Measurements from ENCODE around the gene DNAH3. TPM values are rescaled to one million over a fixed set of nuclear protein-coding genes. Genes with fewer than 3 reads are reported as not detected.

The DNAH3 gene
- total RNA-seq, 1 experiment from 2014 or later: 0.15 TPM

DNA sequence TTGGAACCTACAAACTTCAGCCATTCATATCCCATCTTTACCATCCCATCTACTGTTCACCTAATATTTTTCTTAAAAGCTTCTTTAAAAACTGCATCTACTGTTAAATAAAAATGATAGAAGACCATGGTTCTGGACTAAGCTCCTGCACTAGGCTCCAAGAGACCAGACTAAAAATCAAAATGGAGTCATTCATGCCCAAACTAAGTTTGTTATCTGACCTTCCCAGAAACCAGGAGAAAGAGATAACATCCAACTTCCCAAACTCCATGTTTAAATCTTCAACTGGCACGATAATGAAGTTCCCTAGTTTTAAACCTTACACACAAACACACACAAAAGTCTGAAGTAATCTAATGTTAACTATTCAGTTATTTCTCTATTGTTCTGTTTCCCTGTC lies 264.3 kb downstream of the DNAH3 start:
- ATAC-seq: no peak
- intact Hi-C loops (cut with micrococcal nuclease): no loop called here
- H3K36me3 ChIP-seq (ENCODE audit: control insufficient read depth in 1 of 2, insufficient read depth in 2 of 2, low read length in 2 of 2): no peaks in the 10 kb centered on the region

More for the DNA sequence above, 264.3 kb downstream of the DNAH3 start:
- Histone ChIP-seq H2AFZ (ENCODE audit: low read depth, low read length, poor library complexity, severe bottlenecking) (no peak overlapping the region), H4K20me1 (ENCODE audit: insufficient read depth) (no peaks in the 10 kb centered on the region), H3K27ac (ENCODE audit: low read depth, low read length) (no peak overlapping the region), H3K27me3 (ENCODE audit: insufficient read depth, low read length) (no peaks in the 10 kb centered on the region), H3K9me3 (ENCODE audit: control insufficient read depth in 1 of 2, insufficient read depth in 1 of 2, low read depth in 1 of 2, low read length in 2 of 2) (no peaks in the 10 kb centered on the region), H3K4me3 (replicated peaks in 1 of 2; ENCODE audit: low read depth in 1 of 2, low read length in 2 of 2) (no peak overlapping the region), H3K9ac (ENCODE audit: low read length) (no peak overlapping the region), H3K4me1 (ENCODE audit: control insufficient read depth in 1 of 2, insufficient read depth in 2 of 2, low read length in 2 of 2) (peaks cover 3 to 9% of the 10 kb centered on the region in 2 experiments; a peak in 3 of 4 replicates), H3K9me2 (ENCODE audit: insufficient read depth) (no peaks in the 10 kb centered on the region), H3K79me2 (ENCODE audit: insufficient read depth, low read length) (peaks cover 71% of the 10 kb centered on the region), H3K4me2 (ENCODE audit: low read length) (no peak overlapping the region)
- no TSS peak for BruUV-seq (replicated peaks)
- DNase-seq (ENCODE audit: low read depth, low spot score): no peak
- TF ChIP-seq EZH2phosphoT487 (IDR thresholded peaks at IDR 0.05; ENCODE audit: borderline replicate concordance): no peak
- no peak for TF ChIP-seq FOSL1 (IDR thresholded peaks at IDR 0.05; ENCODE audit: low read depth)
- TF ChIP-seq SP1 (IDR thresholded peaks at IDR 0.05; ENCODE audit: low read depth): no peak
- no peak for TF ChIP-seq EGR1 (IDR thresholded peaks at IDR 0.05; ENCODE audit: low read depth)
- TF ChIP-seq, protein P1, sequence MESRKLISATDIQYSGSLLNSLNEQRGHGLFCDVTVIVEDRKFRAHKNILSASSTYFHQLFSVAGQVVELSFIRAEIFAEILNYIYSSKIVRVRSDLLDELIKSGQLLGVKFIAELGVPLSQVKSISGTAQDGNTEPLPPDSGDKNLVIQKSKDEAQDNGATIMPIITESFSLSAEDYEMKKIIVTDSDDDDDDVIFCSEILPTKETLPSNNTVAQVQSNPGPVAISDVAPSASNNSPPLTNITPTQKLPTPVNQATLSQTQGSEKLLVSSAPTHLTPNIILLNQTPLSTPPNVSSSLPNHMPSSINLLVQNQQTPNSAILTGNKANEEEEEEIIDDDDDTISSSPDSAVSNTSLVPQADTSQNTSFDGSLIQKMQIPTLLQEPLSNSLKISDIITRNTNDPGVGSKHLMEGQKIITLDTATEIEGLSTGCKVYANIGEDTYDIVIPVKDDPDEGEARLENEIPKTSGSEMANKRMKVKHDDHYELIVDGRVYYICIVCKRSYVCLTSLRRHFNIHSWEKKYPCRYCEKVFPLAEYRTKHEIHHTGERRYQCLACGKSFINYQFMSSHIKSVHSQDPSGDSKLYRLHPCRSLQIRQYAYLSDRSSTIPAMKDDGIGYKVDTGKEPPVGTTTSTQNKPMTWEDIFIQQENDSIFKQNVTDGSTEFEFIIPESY (IDR thresholded peaks at IDR 0.05; ENCODE audit: extremely low read depth, insufficient replicate concordance, low read length): no peak
- no peak for TF ChIP-seq TCF7L2 (IDR thresholded peaks at IDR 0.05; ENCODE audit: borderline replicate concordance, extremely low read depth, insufficient read depth, insufficient read length)
- no peak for TF ChIP-seq EZH2 (IDR thresholded peaks at IDR 0.05)
- TF ChIP-seq, protein P2, sequence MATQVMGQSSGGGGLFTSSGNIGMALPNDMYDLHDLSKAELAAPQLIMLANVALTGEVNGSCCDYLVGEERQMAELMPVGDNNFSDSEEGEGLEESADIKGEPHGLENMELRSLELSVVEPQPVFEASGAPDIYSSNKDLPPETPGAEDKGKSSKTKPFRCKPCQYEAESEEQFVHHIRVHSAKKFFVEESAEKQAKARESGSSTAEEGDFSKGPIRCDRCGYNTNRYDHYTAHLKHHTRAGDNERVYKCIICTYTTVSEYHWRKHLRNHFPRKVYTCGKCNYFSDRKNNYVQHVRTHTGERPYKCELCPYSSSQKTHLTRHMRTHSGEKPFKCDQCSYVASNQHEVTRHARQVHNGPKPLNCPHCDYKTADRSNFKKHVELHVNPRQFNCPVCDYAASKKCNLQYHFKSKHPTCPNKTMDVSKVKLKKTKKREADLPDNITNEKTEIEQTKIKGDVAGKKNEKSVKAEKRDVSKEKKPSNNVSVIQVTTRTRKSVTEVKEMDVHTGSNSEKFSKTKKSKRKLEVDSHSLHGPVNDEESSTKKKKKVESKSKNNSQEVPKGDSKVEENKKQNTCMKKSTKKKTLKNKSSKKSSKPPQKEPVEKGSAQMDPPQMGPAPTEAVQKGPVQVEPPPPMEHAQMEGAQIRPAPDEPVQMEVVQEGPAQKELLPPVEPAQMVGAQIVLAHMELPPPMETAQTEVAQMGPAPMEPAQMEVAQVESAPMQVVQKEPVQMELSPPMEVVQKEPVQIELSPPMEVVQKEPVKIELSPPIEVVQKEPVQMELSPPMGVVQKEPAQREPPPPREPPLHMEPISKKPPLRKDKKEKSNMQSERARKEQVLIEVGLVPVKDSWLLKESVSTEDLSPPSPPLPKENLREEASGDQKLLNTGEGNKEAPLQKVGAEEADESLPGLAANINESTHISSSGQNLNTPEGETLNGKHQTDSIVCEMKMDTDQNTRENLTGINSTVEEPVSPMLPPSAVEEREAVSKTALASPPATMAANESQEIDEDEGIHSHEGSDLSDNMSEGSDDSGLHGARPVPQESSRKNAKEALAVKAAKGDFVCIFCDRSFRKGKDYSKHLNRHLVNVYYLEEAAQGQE (IDR thresholded peaks at IDR 0.05; ENCODE audit: low read depth): no peak
- TF ChIP-seq ZNF274 (IDR thresholded peaks at IDR 0.05; ENCODE audit: low read depth, low read length): no peak
- TF ChIP-seq JUND (IDR thresholded peaks at IDR 0.05): no peak
- TF ChIP-seq RAD21 (IDR thresholded peaks at IDR 0.05; ENCODE audit: low read depth): no peak
- TF ChIP-seq POLR2A (IDR thresholded peaks at IDR 0.05; ENCODE audit: borderline replicate concordance, extremely low read depth, insufficient read depth, insufficient read length): no peak
- TF ChIP-seq SIN3A (IDR thresholded peaks at IDR 0.05; ENCODE audit: low read depth): no peak
- TF ChIP-seq, protein P3, sequence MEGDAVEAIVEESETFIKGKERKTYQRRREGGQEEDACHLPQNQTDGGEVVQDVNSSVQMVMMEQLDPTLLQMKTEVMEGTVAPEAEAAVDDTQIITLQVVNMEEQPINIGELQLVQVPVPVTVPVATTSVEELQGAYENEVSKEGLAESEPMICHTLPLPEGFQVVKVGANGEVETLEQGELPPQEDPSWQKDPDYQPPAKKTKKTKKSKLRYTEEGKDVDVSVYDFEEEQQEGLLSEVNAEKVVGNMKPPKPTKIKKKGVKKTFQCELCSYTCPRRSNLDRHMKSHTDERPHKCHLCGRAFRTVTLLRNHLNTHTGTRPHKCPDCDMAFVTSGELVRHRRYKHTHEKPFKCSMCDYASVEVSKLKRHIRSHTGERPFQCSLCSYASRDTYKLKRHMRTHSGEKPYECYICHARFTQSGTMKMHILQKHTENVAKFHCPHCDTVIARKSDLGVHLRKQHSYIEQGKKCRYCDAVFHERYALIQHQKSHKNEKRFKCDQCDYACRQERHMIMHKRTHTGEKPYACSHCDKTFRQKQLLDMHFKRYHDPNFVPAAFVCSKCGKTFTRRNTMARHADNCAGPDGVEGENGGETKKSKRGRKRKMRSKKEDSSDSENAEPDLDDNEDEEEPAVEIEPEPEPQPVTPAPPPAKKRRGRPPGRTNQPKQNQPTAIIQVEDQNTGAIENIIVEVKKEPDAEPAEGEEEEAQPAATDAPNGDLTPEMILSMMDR (IDR thresholded peaks at IDR 0.05 in 2 of 3, conservative IDR thresholded peaks at IDR 0.05 in 1 of 3; ENCODE audit: borderline replicate concordance in 1 of 3, insufficient read depth in 1 of 3, low read depth in 2 of 3, low read length in 2 of 3): no peak
- no peak for TF ChIP-seq CBX3 (IDR thresholded peaks at IDR 0.05; ENCODE audit: low read depth)
- no peak for TF ChIP-seq SRF (IDR thresholded peaks at IDR 0.05; ENCODE audit: low read depth)
- TF ChIP-seq, protein P4, sequence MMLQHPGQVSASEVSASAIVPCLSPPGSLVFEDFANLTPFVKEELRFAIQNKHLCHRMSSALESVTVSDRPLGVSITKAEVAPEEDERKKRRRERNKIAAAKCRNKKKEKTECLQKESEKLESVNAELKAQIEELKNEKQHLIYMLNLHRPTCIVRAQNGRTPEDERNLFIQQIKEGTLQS (IDR thresholded peaks at IDR 0.05): no peak
- ChIA-PET CTCF (no interaction called here), POLR2A (no interaction called here), RAD21 (ENCODE audit: low non-redundant PET in 1 of 2, low total read pairs in 2 of 2, uncharacterized antibody in 2 of 2, unreplicated experiment in 2 of 2) (no interaction called here)
